ENCODE data around the gene ENPP3. TPM values are rescaled to one million over a fixed set of nuclear protein-coding genes. Genes with fewer than 3 reads are reported as not detected.

Gene ENPP3
- polyA plus RNA-seq, 1 donor from 2014 or later, result 0.50 TPM

DNA sequence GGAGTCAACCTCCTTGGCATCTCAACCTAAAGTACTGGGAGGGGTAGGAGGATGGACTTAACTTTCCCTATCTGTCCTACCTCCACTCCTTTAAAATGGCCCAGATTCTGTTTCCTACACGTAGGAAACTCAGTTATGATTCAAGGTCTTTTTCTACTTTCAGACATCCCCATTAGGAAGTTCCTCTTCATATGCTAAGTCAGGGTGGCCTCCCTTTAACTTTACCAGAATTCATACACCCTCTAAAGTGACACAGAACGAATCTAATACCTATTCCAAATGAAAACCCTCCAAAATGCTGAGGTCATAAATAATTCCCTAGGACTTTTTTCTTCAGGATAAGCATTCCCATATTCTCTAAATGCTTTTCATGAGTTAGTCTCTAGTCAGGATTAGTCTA is 48.5 kb upstream of the ENPP3 start:
- Histone ChIP-seq H2AFZ (ENCODE audit: low read depth, low read length) (no peak overlapping the region), H3K79me2 (replicated peaks; ENCODE audit: insufficient read depth, low read length) (no peaks in the 10 kb centered on the region), H3K4me3 (ENCODE audit: low read length) (no peak overlapping the region), H3K27me3 (ENCODE audit: insufficient read depth, low read depth, low read length) (no peaks in the 10 kb centered on the region), H3K36me3 (ENCODE audit: insufficient read depth, low read length) (peaks cover 5% of the 10 kb centered on the region), H3F3A (ENCODE audit: insufficient read depth, low read length, poor library complexity, severe bottlenecking) (no peaks in the 10 kb centered on the region), H3K9me2 (ENCODE audit: insufficient read depth, low read length) (no peaks in the 10 kb centered on the region), H3K9me3 (ENCODE audit: low read length) (no peaks in the 10 kb centered on the region), H3K9ac (ENCODE audit: low read length) (no peak overlapping the region), H3K4me2 (ENCODE audit: low read length) (no peak overlapping the region), H3K27ac (ENCODE audit: low read length) (no peak overlapping the region), H4K20me1 (ENCODE audit: insufficient read depth) (no peaks in the 10 kb centered on the region)
- TF ChIP-seq MXI1 (conservative IDR thresholded peaks at IDR 0.05; ENCODE audit: poor library complexity, severe bottlenecking) (no peak), TAF1 (IDR thresholded peaks at IDR 0.05; ENCODE audit: low read depth) (no peak), POLR2AphosphoS5 (IDR thresholded peaks at IDR 0.05) (no peak), EZH2 (IDR thresholded peaks at IDR 0.05; ENCODE audit: borderline replicate concordance, insufficient read depth, low read length, poor library complexity, severe bottlenecking) (no peak), EP300 (conservative IDR thresholded peaks at IDR 0.05; ENCODE audit: poor library complexity, severe bottlenecking) (no peak), RAD21 (conservative IDR thresholded peaks at IDR 0.05) (no peak), SMC3 (conservative IDR thresholded peaks at IDR 0.05; ENCODE audit: poor library complexity) (no peak)
- TF ChIP-seq, protein P1, sequence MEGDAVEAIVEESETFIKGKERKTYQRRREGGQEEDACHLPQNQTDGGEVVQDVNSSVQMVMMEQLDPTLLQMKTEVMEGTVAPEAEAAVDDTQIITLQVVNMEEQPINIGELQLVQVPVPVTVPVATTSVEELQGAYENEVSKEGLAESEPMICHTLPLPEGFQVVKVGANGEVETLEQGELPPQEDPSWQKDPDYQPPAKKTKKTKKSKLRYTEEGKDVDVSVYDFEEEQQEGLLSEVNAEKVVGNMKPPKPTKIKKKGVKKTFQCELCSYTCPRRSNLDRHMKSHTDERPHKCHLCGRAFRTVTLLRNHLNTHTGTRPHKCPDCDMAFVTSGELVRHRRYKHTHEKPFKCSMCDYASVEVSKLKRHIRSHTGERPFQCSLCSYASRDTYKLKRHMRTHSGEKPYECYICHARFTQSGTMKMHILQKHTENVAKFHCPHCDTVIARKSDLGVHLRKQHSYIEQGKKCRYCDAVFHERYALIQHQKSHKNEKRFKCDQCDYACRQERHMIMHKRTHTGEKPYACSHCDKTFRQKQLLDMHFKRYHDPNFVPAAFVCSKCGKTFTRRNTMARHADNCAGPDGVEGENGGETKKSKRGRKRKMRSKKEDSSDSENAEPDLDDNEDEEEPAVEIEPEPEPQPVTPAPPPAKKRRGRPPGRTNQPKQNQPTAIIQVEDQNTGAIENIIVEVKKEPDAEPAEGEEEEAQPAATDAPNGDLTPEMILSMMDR (IDR thresholded peaks at IDR 0.05; ENCODE audit: poor library complexity, severe bottlenecking), result no peak
- TF ChIP-seq, protein P2, sequence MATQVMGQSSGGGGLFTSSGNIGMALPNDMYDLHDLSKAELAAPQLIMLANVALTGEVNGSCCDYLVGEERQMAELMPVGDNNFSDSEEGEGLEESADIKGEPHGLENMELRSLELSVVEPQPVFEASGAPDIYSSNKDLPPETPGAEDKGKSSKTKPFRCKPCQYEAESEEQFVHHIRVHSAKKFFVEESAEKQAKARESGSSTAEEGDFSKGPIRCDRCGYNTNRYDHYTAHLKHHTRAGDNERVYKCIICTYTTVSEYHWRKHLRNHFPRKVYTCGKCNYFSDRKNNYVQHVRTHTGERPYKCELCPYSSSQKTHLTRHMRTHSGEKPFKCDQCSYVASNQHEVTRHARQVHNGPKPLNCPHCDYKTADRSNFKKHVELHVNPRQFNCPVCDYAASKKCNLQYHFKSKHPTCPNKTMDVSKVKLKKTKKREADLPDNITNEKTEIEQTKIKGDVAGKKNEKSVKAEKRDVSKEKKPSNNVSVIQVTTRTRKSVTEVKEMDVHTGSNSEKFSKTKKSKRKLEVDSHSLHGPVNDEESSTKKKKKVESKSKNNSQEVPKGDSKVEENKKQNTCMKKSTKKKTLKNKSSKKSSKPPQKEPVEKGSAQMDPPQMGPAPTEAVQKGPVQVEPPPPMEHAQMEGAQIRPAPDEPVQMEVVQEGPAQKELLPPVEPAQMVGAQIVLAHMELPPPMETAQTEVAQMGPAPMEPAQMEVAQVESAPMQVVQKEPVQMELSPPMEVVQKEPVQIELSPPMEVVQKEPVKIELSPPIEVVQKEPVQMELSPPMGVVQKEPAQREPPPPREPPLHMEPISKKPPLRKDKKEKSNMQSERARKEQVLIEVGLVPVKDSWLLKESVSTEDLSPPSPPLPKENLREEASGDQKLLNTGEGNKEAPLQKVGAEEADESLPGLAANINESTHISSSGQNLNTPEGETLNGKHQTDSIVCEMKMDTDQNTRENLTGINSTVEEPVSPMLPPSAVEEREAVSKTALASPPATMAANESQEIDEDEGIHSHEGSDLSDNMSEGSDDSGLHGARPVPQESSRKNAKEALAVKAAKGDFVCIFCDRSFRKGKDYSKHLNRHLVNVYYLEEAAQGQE (IDR thresholded peaks at IDR 0.05; ENCODE audit: borderline replicate concordance), result no peak

DNA sequence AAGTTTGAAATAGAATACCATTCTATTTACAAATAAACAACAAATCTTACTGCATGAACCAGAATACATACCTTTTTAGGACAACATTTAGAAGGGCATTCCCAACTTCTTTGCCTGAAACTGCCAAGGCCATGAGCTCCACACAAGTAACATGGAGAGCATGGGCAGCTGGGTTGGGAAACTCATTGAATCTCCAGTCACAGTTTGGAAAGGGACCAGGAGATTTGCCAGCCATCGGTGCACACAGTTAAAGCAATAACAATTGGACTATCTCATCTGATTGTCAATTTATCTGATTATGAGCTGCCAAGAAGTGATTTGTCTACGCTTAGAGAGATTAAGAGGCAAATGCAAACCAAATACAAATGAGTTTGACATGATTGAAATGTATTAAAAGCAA is 44.2 kb upstream of the ENPP3 start:
- H2AFZ ChIP-seq (ENCODE audit: low read depth, low read length), result no peak overlapping the region
- no peak overlapping the region for H3K27ac ChIP-seq (ENCODE audit: low read length)
- TF ChIP-seq TAF1 (IDR thresholded peaks at IDR 0.05; ENCODE audit: low read depth), result no peak
- TF ChIP-seq, protein P2 (IDR thresholded peaks at IDR 0.05; ENCODE audit: borderline replicate concordance), result no peak
- TF ChIP-seq EP300 (conservative IDR thresholded peaks at IDR 0.05; ENCODE audit: poor library complexity, severe bottlenecking), result no peak
- TF ChIP-seq SMC3 (conservative IDR thresholded peaks at IDR 0.05; ENCODE audit: poor library complexity), result no peak
- no peak for TF ChIP-seq EZH2 (IDR thresholded peaks at IDR 0.05; ENCODE audit: borderline replicate concordance, insufficient read depth, low read length, poor library complexity, severe bottlenecking)
- TF ChIP-seq RAD21 (conservative IDR thresholded peaks at IDR 0.05), result no peak
- no peak for TF ChIP-seq MXI1 (conservative IDR thresholded peaks at IDR 0.05; ENCODE audit: poor library complexity, severe bottlenecking)
- TF ChIP-seq, protein P1 (IDR thresholded peaks at IDR 0.05; ENCODE audit: poor library complexity, severe bottlenecking), result no peak
- TF ChIP-seq POLR2AphosphoS5 (IDR thresholded peaks at IDR 0.05), result no peak
- H3K4me2 ChIP-seq (ENCODE audit: low read length), result no peak overlapping the region
- no peaks in the 10 kb centered on the region for H4K20me1 ChIP-seq (ENCODE audit: insufficient read depth)
- no peaks in the 10 kb centered on the region for H3K9me2 ChIP-seq (ENCODE audit: insufficient read depth, low read length)
- no peak overlapping the region for H3K9ac ChIP-seq (ENCODE audit: low read length)
- no peaks in the 10 kb centered on the region for H3K79me2 ChIP-seq (replicated peaks; ENCODE audit: insufficient read depth, low read length)
- H3F3A ChIP-seq (ENCODE audit: insufficient read depth, low read length, poor library complexity, severe bottlenecking), result no peaks in the 10 kb centered on the region
- no peaks in the 10 kb centered on the region for H3K27me3 ChIP-seq (ENCODE audit: insufficient read depth, low read depth, low read length)
- H3K9me3 ChIP-seq (ENCODE audit: low read length), result no peaks in the 10 kb centered on the region
- no peak overlapping the region for H3K4me3 ChIP-seq (ENCODE audit: low read length)
- peaks cover 17% of the 10 kb centered on the region for H3K36me3 ChIP-seq (ENCODE audit: insufficient read depth, low read length)
